OCI-LY3 (cell line): Measurements from ENCODE around the gene CERS6.
"Not testable (repeated sequence)": the region's sequence is repeated elsewhere in the genome, so short reads cannot be mapped to it uniquely, and the experiment has no call there.

Experiments used
- H2AFZ ChIP-seq: fragments of 200-600, 300-600 bp; shearing (Covaris generic); 2 replicates; pipeline ENCODE4 v1.6.0; 2014; ENCODE audit warnings: antibody characterized with exemption, low read depth, low read length
- H3K27ac ChIP-seq: fragments of 200-600, 300-600 bp; sonication (generic); 2 replicates; pipeline ENCODE4 v1.5.1; 2014; ENCODE audit warnings: mild to moderate bottlenecking, low read length, moderate library complexity, mixed read lengths
- H3K27me3 ChIP-seq: fragments of 200-600, 300-600 bp; sonication (generic); 2 replicates; pipeline ENCODE4 v1.6.1; 2014; ENCODE audit warnings: low read depth, low read length, mixed read lengths
- H3K36me3 ChIP-seq: fragments of 200-600, 300-600 bp; sonication (generic); replicated peaks from 2 replicates; pipeline ENCODE3; 2014; ENCODE audit warnings: low read depth, low read length, mixed read lengths
- H3K4me1 ChIP-seq: fragments of 300-600, 200-600 bp; sonication (generic); 2 replicates; pipeline ENCODE4 v1.6.1; 2014; ENCODE audit warnings: low read length, mixed read lengths
- H3K4me2 ChIP-seq: fragments of 200-600, 300-600 bp; sonication (generic); 2 replicates; pipeline ENCODE4 v1.6.1; 2014; ENCODE audit warnings: low read length, mixed read lengths
- H3K4me3 ChIP-seq: fragments of 300-600, 200-600 bp; sonication (generic); 2 replicates; pipeline ENCODE4 v1.5.1; 2014; ENCODE audit warnings: antibody characterized with exemption, mild to moderate bottlenecking, low read length, moderate library complexity
- H3K79me2 ChIP-seq: fragments of 300-600, 200-600 bp; shearing (Covaris generic); 2 replicates; pipeline ENCODE4 v1.6.1; 2014; ENCODE audit warnings: mild to moderate bottlenecking, low read length, mixed read lengths
- H3K9ac ChIP-seq: fragments of 300-600, 200-600 bp; shearing (Covaris generic); 2 replicates; pipeline ENCODE4 v1.6.0; 2014; ENCODE audit warnings: mild to moderate bottlenecking, low read length, moderate library complexity
- H3K9me3 ChIP-seq: fragments of 200-600, 300-600 bp; shearing (Covaris generic); 2 replicates; pipeline ENCODE4 v1.6.1; 2014; ENCODE audit warnings: low read length, mixed read lengths; ENCODE audit not compliant: insufficient read depth
- H4K20me1 ChIP-seq: fragments of 200-600, 300-600 bp; sonication (generic); 2 replicates; pipeline ENCODE4 v1.6.1; 2016; ENCODE audit warnings: low read length, mixed read lengths; ENCODE audit not compliant: insufficient read depth
- EZH2phosphoT487 ChIP-seq: fragments of 200-600 bp; shearing (Covaris generic); IDR thresholded peaks from 2 replicates; pipeline ENCODE4 v1.6.1; 2018; ENCODE audit warnings: antibody characterized with exemption, mixed run types, low read depth
- TF ChIP-seq, protein P1 (sequence below): fragments of 200-600, 300-600 bp; sonication (generic); IDR thresholded peaks from 2 replicates; pipeline ENCODE4 v1.5.1; 2014; ENCODE audit warnings: antibody characterized with exemption, low read length, low read depth

CERS6 gene

DNA sequence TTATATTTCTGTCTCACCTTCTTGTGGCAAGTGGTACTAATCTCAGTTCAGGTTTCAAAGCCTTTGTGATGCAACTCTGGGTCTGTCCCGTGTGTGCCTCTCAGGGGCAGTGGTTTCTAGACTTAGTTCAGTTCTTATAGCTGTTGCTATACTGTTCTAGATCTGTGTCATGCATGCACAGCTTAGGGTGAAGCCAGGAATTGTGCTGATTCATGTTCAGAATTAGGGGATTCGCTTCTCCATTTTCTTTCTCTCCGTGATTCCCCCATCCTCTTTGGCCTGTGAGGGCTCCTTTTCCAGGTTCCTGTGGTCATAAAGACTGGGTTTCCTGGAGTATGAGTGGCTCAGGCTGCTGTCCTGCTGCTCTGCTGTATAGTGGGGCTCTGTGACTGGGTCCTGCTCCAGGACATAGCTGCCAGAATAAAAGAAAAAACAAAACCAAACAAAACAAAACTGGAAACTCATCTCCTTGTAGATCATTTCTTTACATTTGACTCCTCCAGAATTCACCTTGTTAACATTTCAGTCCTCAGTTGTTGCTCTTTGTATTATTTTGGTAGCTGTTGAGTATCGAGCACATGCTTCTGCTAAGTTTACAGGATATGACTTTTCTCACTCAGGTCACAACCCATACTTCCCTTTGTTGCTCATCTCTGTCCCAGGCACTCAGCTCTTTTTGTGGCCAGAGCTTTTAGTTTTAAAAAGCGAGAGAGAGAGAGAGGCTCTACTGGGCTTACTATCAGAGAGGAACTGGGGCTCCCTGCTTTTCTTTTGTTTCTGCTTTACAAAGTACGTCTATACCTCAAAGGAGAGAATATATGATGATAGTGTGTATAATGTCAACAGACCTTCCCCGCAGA is 34.2 kb downstream of the CERS6 start:
- H3K9me3 ChIP-seq, result peaks cover 7% of the 10 kb centered on the region; the same call in 1 of the 2 replicates
- peak overlapping the region; percentile 72 for H3K4me3 ChIP-seq
- H3K9ac ChIP-seq, result peak overlapping the region; percentile 65
- H3K4me1 ChIP-seq, result peaks cover 33% of the 10 kb centered on the region
- no peaks in the 10 kb centered on the region for H3K27me3 ChIP-seq
- peaks cover 18% of the 10 kb centered on the region for H4K20me1 ChIP-seq
- H2AFZ ChIP-seq, result no peak overlapping the region
- peaks cover 16% of the 10 kb centered on the region; the same call in 1 of the 2 replicates for H3K79me2 ChIP-seq
- peak overlapping the region; percentile 98 for H3K27ac ChIP-seq
- TF ChIP-seq, protein P1, sequence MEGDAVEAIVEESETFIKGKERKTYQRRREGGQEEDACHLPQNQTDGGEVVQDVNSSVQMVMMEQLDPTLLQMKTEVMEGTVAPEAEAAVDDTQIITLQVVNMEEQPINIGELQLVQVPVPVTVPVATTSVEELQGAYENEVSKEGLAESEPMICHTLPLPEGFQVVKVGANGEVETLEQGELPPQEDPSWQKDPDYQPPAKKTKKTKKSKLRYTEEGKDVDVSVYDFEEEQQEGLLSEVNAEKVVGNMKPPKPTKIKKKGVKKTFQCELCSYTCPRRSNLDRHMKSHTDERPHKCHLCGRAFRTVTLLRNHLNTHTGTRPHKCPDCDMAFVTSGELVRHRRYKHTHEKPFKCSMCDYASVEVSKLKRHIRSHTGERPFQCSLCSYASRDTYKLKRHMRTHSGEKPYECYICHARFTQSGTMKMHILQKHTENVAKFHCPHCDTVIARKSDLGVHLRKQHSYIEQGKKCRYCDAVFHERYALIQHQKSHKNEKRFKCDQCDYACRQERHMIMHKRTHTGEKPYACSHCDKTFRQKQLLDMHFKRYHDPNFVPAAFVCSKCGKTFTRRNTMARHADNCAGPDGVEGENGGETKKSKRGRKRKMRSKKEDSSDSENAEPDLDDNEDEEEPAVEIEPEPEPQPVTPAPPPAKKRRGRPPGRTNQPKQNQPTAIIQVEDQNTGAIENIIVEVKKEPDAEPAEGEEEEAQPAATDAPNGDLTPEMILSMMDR, result no peak
- TF ChIP-seq EZH2phosphoT487, result no peak; the same call in 1 of the 2 replicates
- H3K36me3 ChIP-seq, result peaks cover 14% of the 10 kb centered on the region
- peak overlapping the region; percentile 96 for H3K4me2 ChIP-seq

GRCh38 chr2:168490946-168491605 is 35.0 kb downstream of the CERS6 start:
- peaks cover 7% of the 10 kb centered on the region for H3K36me3 ChIP-seq
- H3K27me3 ChIP-seq, result no peaks in the 10 kb centered on the region
- peak overlapping the region; percentile 96 for H3K4me2 ChIP-seq
- H3K79me2 ChIP-seq, result peaks cover 14% of the 10 kb centered on the region; the same call in 1 of the 2 replicates
- H3K4me3 ChIP-seq, result peak overlapping the region; percentile 72
- H3K9ac ChIP-seq, result peak overlapping the region; percentile 65
- peaks cover 25% of the 10 kb centered on the region for H4K20me1 ChIP-seq
- no peak overlapping the region for H2AFZ ChIP-seq
- peaks cover 42% of the 10 kb centered on the region for H3K4me1 ChIP-seq
- peak overlapping the region; percentile 98 for H3K27ac ChIP-seq
- H3K9me3 ChIP-seq, result 0 out of 2 replicates have a peak, but pooled peaks cover 1% of the 10 kb centered on the region
- TF ChIP-seq, protein P1, result no peak
- TF ChIP-seq EZH2phosphoT487, result no peak

- Histone ChIP-seq H3K4me2 (peak overlapping the region; percentile 96), H3K79me2 (peaks cover 18% of the 10 kb centered on the region; the same call in 1 of the 2 replicates)
Observed at GRCh38 chr2:168491728-168492127, 35.7 kb downstream of the CERS6 start.

GRCh38 chr2:168493219-168493618 is 37.1 kb downstream of the CERS6 start:
- H2AFZ ChIP-seq, H3K9ac ChIP-seq, H3K4me3 ChIP-seq, H3K9me3 ChIP-seq, H3K27ac ChIP-seq, H3K36me3 ChIP-seq, H3K4me2 ChIP-seq: not testable (repeated sequence)
- Histone ChIP-seq H3K27me3 (0 out of 2 replicates have a peak, but pooled peaks cover 12% of the 10 kb centered on the region), H4K20me1 (peaks cover 34% of the 10 kb centered on the region), H3K4me1 (peaks cover 47% of the 10 kb centered on the region), H3K79me2 (peaks cover 24% of the 10 kb centered on the region; the same call in 1 of the 2 replicates)

More at GRCh38 chr2:168491728-168492127, 35.7 kb downstream of the CERS6 start:
- H4K20me1 ChIP-seq, result peaks cover 31% of the 10 kb centered on the region
- not testable (repeated sequence) for H3K9ac ChIP-seq, H3K27ac ChIP-seq, H3K36me3 ChIP-seq, H2AFZ ChIP-seq, H3K9me3 ChIP-seq, H3K27me3 ChIP-seq
- H3K4me1 ChIP-seq, result peaks cover 47% of the 10 kb centered on the region
- peak overlapping the region; percentile 72; the same call in 1 of the 2 replicates for H3K4me3 ChIP-seq
